SK-N-MC (cell line): ENCODE results near the gene METTL24.

Source experiments
- DNase-seq: peaks from one replicate; pipeline ENCODE4 v3.0.0-alpha.2; 2011; ENCODE audit warnings: low read depth, low spot score
- H3K27ac ChIP-seq: fragments of 200-600 bp; sonication (generic); 2 replicates; pipeline ENCODE4 v1.5.1; 2016; ENCODE audit warnings: mixed run types
- H3K36me3 ChIP-seq: fragments of 200-600 bp; sonication (generic); 2 replicates; pipeline ENCODE4 v1.6.1; 2017; ENCODE audit warnings: antibody characterized with exemption, low read length, mixed read lengths; ENCODE audit not compliant: insufficient read depth
- H3K4me3 ChIP-seq: fragments of 200-600 bp; sonication (generic); 2 replicates; pipeline ENCODE4 v1.5.1; 2016
- H3K9ac ChIP-seq: fragments of 200-600 bp; sonication (generic); 2 replicates; pipeline ENCODE4 v1.8.0; 2017; ENCODE audit warnings: mixed run types, mixed read lengths; ENCODE audit not compliant: insufficient read length
- H3K9me3 ChIP-seq: fragments of 200-600 bp; sonication (generic); 2 replicates; pipeline ENCODE4 v1.6.1; 2017; ENCODE audit warnings: low read depth, mild to moderate bottlenecking, antibody characterized with exemption, low read length, moderate library complexity, mixed read lengths
- EZH2 ChIP-seq: fragments of 200-600 bp; sonication (generic); IDR thresholded peaks from one replicate; pipeline ENCODE4 v1.6.1; 2017; ENCODE audit warnings: antibody characterized with exemption
- FOXP2 ChIP-seq: optimal IDR thresholded peaks from 2 replicates; pipeline ENCODE3; 2011; ENCODE audit warnings: mild to moderate bottlenecking, moderate library complexity; ENCODE audit not compliant: insufficient read depth; ENCODE audit errors: extremely low read length, control extremely low read depth
- POLR2AphosphoS5 ChIP-seq: IDR thresholded peaks from 2 replicates; pipeline ENCODE4 v1.6.1; 2012; ENCODE audit warnings: mild to moderate bottlenecking, low read depth, low read length, borderline replicate concordance

METTL24 gene

GRCh38 chr6:110233770-110234374 is 124.3 kb downstream of the METTL24 start:
- DNase-seq: no peak
- Histone ChIP-seq H3K27ac (no peak overlapping the region), H3K9me3 (no peaks in the 10 kb centered on the region), H3K4me3 (no peak overlapping the region), H3K36me3 (peaks cover 30% of the 10 kb centered on the region), H3K9ac (no peak overlapping the region)
- TF ChIP-seq FOXP2: no peak
- TF ChIP-seq EZH2: no peak
- TF ChIP-seq POLR2AphosphoS5: no peak

- H3K9me3 ChIP-seq: no peaks in the 10 kb centered on the region
- no peak overlapping the region for H3K4me3 ChIP-seq
- H3K27ac ChIP-seq: no peak overlapping the region
- H3K36me3 ChIP-seq: peaks cover 30% of the 10 kb centered on the region
- DNase-seq: no peak
- H3K9ac ChIP-seq: no peak overlapping the region
- TF ChIP-seq EZH2: no peak
- no peak for TF ChIP-seq FOXP2
These were observed 125.7 kb downstream of the METTL24 start for GRCh38 chr6:110232450-110232849.

GRCh38 chr6:110226261-110226660 is 131.9 kb downstream of the METTL24 start:
- Histone ChIP-seq H3K9ac (no peak overlapping the region), H3K36me3 (peaks cover 56% of the 10 kb centered on the region), H3K27ac (no peak overlapping the region), H3K9me3 (no peaks in the 10 kb centered on the region), H3K4me3 (no peak overlapping the region)
- TF ChIP-seq EZH2 (no peak), POLR2AphosphoS5 (no peak), FOXP2 (no peak)
- no peak for DNase-seq

GRCh38 chr6:110221738-110222137 is 136.4 kb downstream of the METTL24 start:
- Histone ChIP-seq H3K36me3 (peaks cover 73% of the 10 kb centered on the region), H3K9ac (no peak overlapping the region), H3K9me3 (no peaks in the 10 kb centered on the region), H3K27ac (no peak overlapping the region), H3K4me3 (no peak overlapping the region)
- no peak for TF ChIP-seq EZH2
- no peak for TF ChIP-seq POLR2AphosphoS5
- DNase-seq: no peak

- Histone ChIP-seq H3K9me3 (no peaks in the 10 kb centered on the region), H3K4me3 (no peak overlapping the region), H3K9ac (no peak overlapping the region), H3K27ac (no peak overlapping the region), H3K36me3 (peaks cover 82% of the 10 kb centered on the region)
- TF ChIP-seq FOXP2 (no peak), EZH2 (no peak)
- DNase-seq: no peak
These were observed 140.9 kb downstream of the METTL24 start for GRCh38 chr6:110217266-110217665.

GRCh38 chr6:110216140-110216539 is 142.0 kb downstream of the METTL24 start:
- TF ChIP-seq EZH2: no peak
- no peak for TF ChIP-seq FOXP2
- TF ChIP-seq POLR2AphosphoS5: no peak
- Histone ChIP-seq H3K9me3 (no peaks in the 10 kb centered on the region), H3K9ac (no peak overlapping the region), H3K36me3 (peaks cover 83% of the 10 kb centered on the region), H3K27ac (no peak overlapping the region), H3K4me3 (no peak overlapping the region)
- no peak for DNase-seq

GRCh38 chr6:110214338-110214737 is 143.8 kb downstream of the METTL24 start:
- Histone ChIP-seq H3K9ac (no peak overlapping the region), H3K36me3 (peaks cover 79% of the 10 kb centered on the region), H3K9me3 (no peaks in the 10 kb centered on the region), H3K27ac (no peak overlapping the region), H3K4me3 (no peak overlapping the region)
- no peak for DNase-seq
- TF ChIP-seq EZH2 (no peak), FOXP2 (no peak), POLR2AphosphoS5 (no peak)

- no peak for TF ChIP-seq FOXP2
- peaks cover 70% of the 10 kb centered on the region for H3K36me3 ChIP-seq
- H3K27ac ChIP-seq: no peak overlapping the region
- no peak overlapping the region for H3K9ac ChIP-seq
- H3K4me3 ChIP-seq: no peak overlapping the region
- no peaks in the 10 kb centered on the region for H3K9me3 ChIP-seq
- DNase-seq: no peak
These were observed 146.4 kb downstream of the METTL24 start for GRCh38 chr6:110211753-110212152.

GRCh38 chr6:110207652-110208051 is 150.5 kb downstream of the METTL24 start:
- Histone ChIP-seq H3K9me3 (no peaks in the 10 kb centered on the region), H3K36me3 (peaks cover 49% of the 10 kb centered on the region), H3K27ac (peak overlapping the region; percentile 72; the same call in 1 of the 2 replicates), H3K4me3 (no peak overlapping the region), H3K9ac (no peak overlapping the region)
- DNase-seq: no peak
- TF ChIP-seq EZH2: no peak
- no peak for TF ChIP-seq FOXP2
- no peak for TF ChIP-seq POLR2AphosphoS5
